Suprapubic skin (tissue), 4 donors: ENCODE results near the gene RAB40C.

Experiments used
- POLR2A ChIP-seq, 2 donors: fragments of 450-650 bp; IDR thresholded peaks; one replicate each; pipeline ENCODE4 v1.6.1; 2017; ENCODE audit warnings: antibody characterized with exemption in 2 of 2, mild to moderate bottlenecking in 2 of 2, moderate library complexity in 2 of 2
- POLR2AphosphoS5 ChIP-seq, 3 donors: sonication (generic); formaldehyde crosslinking; IDR thresholded peaks; one replicate each; pipeline ENCODE4 v1.6.1; 2017; ENCODE audit warnings: antibody characterized with exemption in 3 of 3
- TF ChIP-seq, protein P1 (sequence below), 2 donors: fragments of 200-600 bp in 1 of 2; fragments of 450-650 bp in 1 of 2; sonication (generic) in 1 of 2; IDR thresholded peaks; one replicate each; pipeline ENCODE4 v1.5.1; 2016 to 2019; ENCODE audit warnings: antibody characterized with exemption in 2 of 2, mild to moderate bottlenecking in 1 of 2, moderate library complexity in 1 of 2

DNA sequence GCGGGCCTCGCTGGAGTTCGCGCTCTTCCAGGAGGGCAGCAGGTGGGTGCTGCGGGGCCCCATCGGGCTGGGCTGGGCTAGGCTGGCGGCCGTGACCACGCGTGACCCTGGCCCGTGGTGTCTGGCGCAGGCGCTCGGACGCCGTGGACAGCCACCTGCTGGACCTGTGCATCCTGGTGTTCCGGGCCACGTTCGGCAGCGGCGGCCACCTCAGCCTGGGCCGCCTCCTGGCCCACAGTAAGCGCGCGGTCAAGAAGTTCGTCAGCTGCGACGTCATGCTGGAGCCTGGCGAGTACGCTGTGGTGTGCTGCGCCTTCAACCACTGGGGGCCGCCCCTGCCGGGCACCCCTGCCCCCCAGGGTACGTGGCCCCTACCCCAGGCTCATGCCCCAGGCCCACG lies 37.7 kb upstream of the RAB40C start:
- TF ChIP-seq POLR2A (IDR thresholded peaks at IDR 0.05) (no peak), POLR2AphosphoS5 (IDR thresholded peaks at IDR 0.05) (no peak)
- TF ChIP-seq, protein P1, sequence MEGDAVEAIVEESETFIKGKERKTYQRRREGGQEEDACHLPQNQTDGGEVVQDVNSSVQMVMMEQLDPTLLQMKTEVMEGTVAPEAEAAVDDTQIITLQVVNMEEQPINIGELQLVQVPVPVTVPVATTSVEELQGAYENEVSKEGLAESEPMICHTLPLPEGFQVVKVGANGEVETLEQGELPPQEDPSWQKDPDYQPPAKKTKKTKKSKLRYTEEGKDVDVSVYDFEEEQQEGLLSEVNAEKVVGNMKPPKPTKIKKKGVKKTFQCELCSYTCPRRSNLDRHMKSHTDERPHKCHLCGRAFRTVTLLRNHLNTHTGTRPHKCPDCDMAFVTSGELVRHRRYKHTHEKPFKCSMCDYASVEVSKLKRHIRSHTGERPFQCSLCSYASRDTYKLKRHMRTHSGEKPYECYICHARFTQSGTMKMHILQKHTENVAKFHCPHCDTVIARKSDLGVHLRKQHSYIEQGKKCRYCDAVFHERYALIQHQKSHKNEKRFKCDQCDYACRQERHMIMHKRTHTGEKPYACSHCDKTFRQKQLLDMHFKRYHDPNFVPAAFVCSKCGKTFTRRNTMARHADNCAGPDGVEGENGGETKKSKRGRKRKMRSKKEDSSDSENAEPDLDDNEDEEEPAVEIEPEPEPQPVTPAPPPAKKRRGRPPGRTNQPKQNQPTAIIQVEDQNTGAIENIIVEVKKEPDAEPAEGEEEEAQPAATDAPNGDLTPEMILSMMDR (IDR thresholded peaks at IDR 0.05), result no peak
